GM21737 (cell line): ENCODE measurements around the gene TUBB1.
"Not testable (repeated sequence)": the region's sequence is repeated elsewhere in the genome, so short reads cannot be mapped to it uniquely, and the experiment has no call there.

Experiments used
- ATAC-seq: cut with Tn5 transposase; IDR thresholded peaks from one replicate; pipeline ENCODE4 v1.9.1; 2021; ENCODE audit warnings: mild to moderate bottlenecking, moderate library complexity; ENCODE audit not compliant: unreplicated experiment

Gene TUBB1

DNA sequence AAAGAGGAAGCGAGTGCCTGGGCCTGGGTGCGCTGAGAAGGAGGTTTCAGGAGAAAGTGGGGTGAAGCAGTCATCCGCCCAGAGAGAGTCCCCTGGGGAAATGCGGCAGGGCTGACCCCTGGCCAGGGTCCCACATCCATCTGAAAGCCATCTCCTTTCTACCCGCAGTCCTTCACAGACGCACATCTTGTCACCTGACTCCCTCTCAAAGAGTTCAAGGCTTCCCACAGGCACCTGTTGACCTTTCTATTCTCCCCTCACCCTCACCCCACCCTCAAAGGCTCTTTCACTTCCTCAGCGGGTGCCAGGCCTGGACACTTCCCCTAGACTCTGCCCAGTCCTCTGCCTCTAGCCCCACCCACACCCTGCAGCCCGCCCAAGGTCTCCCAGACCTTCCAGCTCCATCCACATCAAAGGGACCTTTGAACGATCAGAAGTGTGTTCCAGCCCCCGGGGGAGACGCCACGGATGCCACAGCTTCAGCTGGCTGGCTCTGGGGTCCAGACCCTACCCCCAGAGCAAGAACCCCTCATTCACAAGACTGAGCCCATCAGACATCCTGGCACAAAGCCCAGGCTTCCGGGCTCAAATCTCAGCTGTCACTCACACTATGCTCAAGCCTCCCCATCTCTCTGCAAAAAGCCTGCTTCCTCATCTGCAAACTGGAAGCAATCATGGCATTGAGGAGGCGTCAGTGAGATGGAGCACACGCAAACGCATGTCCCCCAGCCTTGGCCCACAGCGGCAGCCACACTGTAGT lies 14.3 kb upstream of the TUBB1 start:
- peak; percentile 48 for ATAC-seq

- peak; percentile 2 for ATAC-seq
Measured at GRCh38 chr20:59005523-59006166, 13.6 kb upstream of the TUBB1 start.

DNA sequence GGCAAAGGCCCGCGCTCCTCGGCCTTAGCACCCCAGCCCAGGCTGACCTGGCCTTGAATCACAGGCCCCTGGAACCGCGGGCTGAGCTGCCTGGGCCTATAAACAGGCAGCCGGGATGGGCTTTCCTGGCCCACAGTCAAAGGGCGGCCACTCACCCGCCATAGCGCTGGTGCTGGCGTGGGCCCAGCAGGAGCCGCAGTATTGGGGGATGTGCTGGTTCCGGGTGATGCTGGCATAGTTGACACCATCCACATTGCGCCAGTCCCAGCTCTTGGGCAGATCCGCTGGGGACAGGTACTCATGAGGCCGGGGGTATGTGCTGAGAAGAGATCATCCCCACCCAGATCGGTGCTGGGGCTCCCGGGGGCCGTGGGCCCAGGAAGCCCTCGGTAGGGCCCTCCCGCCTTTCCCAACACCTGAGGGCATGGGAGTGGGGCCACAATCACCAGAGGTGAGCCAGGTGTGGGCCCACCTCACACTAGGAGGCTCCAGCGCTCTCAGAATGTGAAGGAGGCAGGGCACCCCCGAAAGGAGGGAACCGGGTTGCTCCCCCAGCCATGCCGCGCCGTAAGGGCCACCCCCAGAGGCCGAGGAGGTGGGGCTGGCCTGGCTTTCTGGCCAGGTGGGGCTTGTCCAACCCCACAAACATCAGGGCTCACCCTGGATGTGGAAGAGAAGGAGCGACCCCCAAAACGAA lies 12.9 kb upstream of the TUBB1 start:
- ATAC-seq: no peak

DNA sequence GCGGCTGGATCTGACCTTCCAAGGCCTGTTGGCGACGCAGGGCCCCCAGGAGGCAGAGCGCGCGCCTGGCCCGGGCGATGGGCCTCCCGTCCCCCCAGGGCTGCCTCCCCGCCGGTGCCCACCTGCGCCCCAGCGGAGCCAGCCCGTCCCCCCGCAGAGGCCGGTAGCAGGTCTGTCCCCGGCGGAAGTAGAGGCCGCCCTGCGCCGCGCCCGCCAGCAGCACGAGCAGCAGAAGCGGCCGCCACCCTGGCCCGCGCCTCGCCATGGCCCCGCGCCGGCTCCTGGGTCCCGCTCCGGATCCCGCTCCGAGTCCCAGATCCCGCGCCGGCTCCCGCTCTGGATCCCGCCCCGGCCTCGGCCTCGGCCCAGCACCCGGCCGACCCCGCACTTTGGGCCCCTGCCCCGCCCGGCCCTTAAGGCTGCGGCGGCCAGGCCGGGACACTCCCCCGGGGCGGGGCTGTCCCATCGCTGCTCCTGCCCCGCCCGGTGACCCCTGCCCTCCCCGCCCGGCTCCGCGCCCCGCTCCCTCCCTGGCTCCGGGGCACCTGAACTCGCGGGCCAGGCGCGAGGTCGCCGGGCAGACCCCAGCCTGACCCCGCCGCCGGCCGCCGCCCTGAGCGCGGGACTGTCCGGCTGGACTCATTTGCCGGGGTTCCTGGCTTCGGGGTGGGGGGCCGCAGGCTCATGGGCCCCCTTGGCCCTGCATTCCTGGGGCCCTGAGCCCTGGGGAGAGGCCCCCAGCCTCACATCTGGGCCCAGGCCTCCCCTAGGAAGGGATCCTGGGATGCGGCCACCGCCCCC lies 12.2 kb upstream of the TUBB1 start, which contains the start of gene CTSZ:
TSS of gene CTSZ (minus strand) at position 391 of the 801 bp plus-strand sequence. CDS start at position 265, 126 bp downstream.
- ATAC-seq: no peak

DNA sequence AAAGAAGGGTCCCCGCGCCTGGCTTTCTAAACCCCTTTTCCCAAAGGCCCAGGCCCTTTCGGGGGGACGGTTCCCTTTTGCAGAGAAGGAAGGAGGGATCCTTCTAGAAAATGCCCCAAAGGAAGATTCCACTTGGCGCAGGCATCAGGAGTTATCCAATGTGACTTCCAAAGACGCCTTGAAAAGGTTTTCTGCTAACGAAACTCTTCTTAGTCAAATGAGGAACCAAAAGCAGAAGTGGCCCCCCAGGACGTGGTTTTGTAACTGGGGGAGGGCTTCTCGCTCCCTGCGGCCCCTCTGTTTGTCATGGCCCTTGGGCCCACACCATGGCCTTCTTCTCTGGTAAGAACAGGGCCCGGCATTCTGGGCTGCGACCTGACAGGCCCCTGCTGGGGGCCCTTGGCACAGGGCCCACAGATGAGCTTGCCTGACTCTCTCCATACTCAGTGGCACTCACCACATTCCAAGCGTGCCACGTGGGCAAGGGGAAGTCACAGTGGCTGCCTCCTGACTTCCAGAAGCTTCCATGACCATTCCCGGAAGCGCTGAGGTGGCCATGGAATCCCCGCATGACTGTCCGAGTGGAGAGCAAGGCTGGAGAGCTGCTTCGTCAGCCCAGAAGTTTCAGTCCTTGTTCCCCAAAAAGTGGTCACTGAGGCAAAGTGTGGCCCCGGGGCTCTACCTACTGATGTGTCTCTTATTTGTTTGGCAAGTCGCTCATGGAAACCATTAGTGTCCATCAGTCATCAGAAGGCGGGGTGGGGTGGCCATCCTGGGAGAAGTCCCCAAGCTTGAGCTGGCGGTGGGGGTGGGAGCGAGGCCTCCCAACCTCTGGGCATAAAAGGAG lies 11.3 kb upstream of the TUBB1 start:
- ATAC-seq: peak; percentile 30

DNA sequence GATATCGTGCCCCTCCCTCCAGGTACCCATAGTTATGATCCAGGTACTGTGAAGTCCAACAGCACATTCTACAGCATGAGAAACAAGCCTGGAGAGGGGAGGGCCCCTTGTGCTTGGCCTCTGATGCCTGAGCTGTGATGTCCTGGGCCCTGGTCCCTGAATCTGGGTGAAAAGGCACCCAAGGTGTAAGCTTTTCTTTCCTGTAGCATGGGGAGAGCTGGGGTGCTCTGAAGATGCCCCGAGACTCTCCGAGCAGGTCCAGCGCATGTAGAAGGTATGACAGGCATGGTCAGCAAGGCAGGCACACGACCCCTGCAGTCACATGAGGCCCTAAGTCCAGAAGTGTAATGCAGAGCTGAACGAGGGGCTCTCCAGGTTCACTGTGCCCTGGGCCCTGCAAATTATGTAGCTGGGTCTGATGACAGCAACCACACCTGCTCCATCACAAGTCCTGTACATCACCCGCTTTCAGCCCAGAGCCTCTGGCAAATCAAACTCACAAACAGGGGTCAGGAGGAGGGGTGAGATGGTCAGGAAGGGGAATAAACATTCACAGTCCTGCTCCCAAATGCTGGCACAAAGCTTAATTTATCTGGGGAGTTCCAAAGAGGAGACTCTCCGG lies 10.4 kb upstream of the TUBB1 start:
- ATAC-seq: no peak

- no peak for ATAC-seq
Measured at GRCh38 chr20:59010321-59010994, 8.8 kb upstream of the TUBB1 start.

- ATAC-seq: no peak
Measured at GRCh38 chr20:59010995-59011873, 8.0 kb upstream of the TUBB1 start.

- ATAC-seq: not testable (repeated sequence)
Measured at GRCh38 chr20:59011874-59012157, 7.4 kb upstream of the TUBB1 start.

DNA sequence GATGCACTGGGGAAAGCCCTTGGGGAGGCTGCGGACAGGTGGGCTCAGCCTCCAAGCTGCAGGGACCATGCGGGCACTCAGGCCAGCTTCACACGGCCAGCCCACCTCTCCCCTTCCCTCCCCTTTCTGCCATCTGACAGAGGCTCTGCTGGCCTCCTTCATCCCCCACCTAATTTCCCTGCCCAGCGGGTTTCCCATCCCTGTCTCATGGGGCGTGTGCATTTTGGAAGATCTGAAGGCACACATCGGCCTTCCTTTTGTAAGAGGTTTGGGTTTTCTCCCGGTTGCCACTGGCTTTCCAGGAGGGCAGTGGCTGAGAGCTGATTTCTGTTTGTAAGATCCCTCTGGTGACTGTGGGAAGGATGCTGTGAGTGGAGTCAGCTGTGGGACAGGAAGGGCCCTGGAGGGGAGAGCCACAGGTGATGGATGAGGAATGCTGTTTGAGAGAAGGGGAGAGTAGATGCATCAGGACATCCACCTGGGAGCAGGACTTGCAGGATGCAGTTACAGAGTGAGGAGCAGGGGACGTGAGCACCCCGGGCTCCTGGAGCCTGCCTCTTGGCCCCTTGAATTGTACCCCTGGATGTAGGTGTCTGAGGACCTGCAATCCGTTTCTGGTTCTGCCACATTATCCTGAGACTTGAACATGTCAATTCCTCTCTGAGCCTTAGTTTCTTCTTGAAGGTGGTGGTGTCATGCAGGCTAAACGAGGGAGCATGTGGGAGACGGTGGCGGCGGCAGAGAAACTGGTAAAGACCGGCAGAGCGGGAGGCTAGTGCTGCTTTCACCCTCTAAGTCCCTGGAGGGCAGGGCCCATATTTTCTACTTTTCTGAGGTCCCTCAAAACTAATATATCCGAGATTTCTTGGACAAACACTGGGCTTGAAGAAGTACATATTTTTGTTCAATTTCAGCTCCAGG lies 5.9 kb upstream of the TUBB1 start:
- no peak for ATAC-seq

GRCh38 chr20:59013959-59014608 lies 5.1 kb upstream of the TUBB1 start:
- ATAC-seq: no peak

DNA sequence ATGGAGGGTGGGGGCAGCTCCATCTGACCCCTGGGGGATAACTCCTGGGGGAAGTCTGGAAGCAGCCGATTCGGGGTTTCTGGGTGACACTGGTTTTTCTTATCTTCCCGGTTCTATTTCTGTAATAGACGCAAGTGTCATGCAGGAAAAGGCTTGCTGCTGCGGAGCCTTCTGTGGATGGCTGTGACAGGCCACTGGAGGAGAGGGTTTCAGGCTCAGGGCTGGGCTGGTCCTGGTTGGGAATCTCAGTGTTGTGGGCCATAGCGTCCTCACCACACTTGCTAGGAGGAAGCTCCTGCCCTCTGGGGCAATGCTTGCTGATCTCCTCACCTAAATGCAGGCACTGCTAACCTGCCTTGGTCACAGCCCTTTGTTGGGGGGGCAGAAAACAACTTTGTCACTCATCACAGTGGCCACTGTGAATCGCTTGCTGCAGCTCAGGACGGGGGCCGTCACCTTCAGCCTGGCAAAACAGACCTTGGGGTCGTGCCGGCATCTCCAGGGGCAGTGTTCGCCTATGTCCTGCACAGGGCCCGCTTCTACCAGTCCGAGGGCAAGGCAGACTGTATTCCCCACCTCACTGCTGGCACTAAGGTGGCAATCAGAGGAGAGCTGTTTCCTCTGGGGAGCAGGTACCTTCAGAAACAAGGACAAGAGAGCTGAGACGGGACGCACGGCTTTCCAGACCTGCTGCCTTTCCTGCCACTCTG lies 4.4 kb upstream of the TUBB1 start:
- no peak for ATAC-seq

GRCh38 chr20:59015411-59015810 lies 3.8 kb upstream of the TUBB1 start:
- ATAC-seq: no peak

DNA sequence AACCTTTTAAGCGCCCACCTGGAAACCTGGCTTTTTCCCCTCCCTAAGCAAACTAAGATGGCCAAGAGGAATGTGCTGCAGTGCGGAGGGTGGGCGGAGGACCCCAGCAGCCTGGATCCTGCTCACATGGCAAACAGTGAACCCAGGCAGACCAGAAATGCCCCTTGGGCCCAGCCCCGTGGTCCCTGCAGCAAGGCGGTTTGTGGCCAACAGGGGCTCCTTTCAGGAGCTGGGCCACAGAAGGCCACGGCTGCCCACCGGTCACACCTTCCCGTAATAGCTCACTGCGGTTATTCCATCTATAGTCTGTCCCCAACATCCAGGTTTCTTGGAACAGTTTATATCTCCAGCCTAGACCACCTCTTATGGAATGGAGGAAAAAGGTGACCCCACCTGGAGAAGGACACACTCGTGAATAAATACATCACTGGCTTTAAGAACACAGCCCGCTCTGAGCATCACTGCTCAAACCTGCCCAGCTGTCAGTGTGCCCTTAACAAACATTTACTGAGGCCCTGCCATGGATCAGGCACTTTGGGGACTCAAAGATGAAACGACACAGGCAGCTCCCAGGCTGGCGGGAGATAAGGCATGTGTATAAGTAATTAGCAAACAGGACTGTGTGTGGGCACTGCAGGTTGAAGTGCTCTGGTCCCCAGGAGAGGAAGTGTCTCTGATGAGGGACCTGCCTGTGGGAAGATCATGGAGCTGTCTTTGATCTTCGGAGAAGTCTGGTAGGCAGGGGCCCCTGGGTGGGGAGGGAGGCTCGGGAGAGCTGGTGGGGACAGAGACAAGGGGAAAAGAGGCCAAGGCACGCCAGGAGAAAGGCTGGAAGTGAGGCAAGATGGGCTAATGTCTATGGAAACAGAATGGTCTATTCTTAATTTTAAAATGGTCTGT lies 3.2 kb upstream of the TUBB1 start:
- no peak for ATAC-seq

GRCh38 chr20:59016795-59017492 lies 2.3 kb upstream of the TUBB1 start:
- ATAC-seq: no peak
